BLaER1 treated with 17β-estradiol and CSF1 and Interleukin-3, amounts not matched to agents 10 nM and 100 nM (cell line): ENCODE data around the gene RTKN2.

Source experiments
- H3K27ac ChIP-seq, 11 experiments: shearing (Covaris generic); formaldehyde crosslinking; 2 replicates each; pipeline ENCODE4 v1.8.1; 2022
- H3K27me3 ChIP-seq, 11 experiments: shearing (Covaris generic); formaldehyde crosslinking; 2 replicates each; pipeline ENCODE4 v1.8.1; 2022
- H3K36me3 ChIP-seq, 11 experiments: shearing (Covaris generic); formaldehyde crosslinking; 2 replicates each; pipeline ENCODE4 v1.8.1; 2022
- H3K4me1 ChIP-seq, 10 experiments: shearing (Covaris generic); formaldehyde crosslinking; 2 replicates each; pipeline ENCODE4 v1.8.1; 2022
- H3K4me2 ChIP-seq, 11 experiments: shearing (Covaris generic); formaldehyde crosslinking; 2 replicates each; pipeline ENCODE4 v1.8.1; 2022
- H3K4me3 ChIP-seq, 10 experiments: shearing (Covaris generic); formaldehyde crosslinking; 2 replicates each; pipeline ENCODE4 v1.8.1; 2022
- H3K9ac ChIP-seq, 11 experiments: shearing (Covaris generic); formaldehyde crosslinking; 2 replicates each; pipeline ENCODE4 v1.8.1; 2022
- H3K9me3 ChIP-seq, 11 experiments: shearing (Covaris generic); formaldehyde crosslinking; replicated peaks in 1 of 11; 2 replicates each; pipeline ENCODE4 v1.8.1; 2022
- H4K20me1 ChIP-seq, 11 experiments: shearing (Covaris generic); formaldehyde crosslinking; 2 replicates each; pipeline ENCODE4 v1.8.1; 2022
- Cebpa-rat ChIP-seq, 11 experiments: shearing (Covaris generic); IDR thresholded peaks; 2 replicates each; pipeline ENCODE4 v1.8.1; 2022

Gene RTKN2

DNA sequence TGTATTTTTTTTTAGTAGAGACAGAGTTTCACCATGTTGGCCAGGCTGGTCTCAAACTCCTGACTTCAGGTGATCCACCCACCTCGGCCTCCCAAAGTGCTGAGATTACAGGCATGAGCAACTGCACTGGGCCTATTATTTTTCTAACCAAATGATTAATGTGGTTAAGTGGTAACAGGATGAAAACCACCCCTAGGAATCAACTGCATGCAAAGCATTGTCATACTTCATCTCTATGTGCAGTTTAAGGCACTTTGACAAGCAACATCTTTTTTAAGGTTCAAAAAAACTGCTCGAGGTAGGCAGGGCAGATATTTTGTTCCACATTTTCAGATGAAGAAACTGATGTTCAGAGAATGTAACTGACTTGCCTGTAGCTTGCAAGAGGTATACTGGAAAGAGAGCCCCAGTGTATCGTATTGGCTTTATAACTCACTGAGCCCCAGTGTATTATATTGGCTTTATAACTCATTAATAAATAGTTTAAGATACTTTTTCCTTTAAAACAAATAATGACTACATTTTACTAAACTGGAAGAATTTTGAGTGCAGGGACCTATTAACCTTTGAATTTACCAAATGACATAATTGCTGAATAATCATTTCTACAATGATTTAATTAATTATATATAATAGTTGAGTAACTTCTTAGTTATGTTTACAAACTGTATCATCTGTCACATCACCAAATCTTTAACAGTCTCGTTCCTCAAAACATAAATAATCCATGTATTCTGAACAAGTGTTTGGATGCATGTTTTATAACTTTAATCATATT is 38.1 kb downstream of the RTKN2 start:
- H3K9me3 ChIP-seq = no peaks in the 10 kb centered on the region
- no peak overlapping the region for H3K9ac ChIP-seq
- peaks cover 0 to 8% (median 0%) of the 10 kb centered on the region in 10 experiments; a peak in 2 of 20 replicates for H3K4me1 ChIP-seq
- no peak overlapping the region for H3K27ac ChIP-seq
- no peaks in the 10 kb centered on the region for H3K27me3 ChIP-seq
- H4K20me1 ChIP-seq = no peaks in the 10 kb centered on the region
- no peak overlapping the region for H3K4me3 ChIP-seq
- no peak overlapping the region for H3K4me2 ChIP-seq
- H3K36me3 ChIP-seq = peaks cover 0 to 35% (median 15%) of the 10 kb centered on the region in 11 experiments; a peak in 12 of 22 replicates
- TF ChIP-seq Cebpa-rat (IDR thresholded peaks at IDR 0.05) = no peak

DNA sequence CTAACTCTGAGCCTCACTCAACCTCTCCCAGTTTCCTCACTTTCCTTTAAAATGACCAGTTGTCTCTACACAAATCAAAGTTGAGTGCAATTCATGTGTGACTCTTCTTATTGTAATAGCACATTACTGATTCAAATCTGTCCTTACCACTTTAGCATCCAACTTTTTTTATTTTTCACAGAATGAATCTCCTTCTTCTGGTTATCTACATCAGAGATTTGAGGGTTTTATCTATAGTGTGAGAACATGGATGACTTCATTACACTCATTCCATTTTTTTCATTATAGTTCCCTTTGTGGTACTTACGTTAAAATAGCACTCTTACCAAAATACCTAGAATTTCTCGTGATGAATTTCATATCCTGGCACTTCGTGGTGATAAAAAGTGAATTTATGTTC is 43.3 kb downstream of the RTKN2 start:
- no peak for TF ChIP-seq Cebpa-rat (IDR thresholded peaks at IDR 0.05)

DNA sequence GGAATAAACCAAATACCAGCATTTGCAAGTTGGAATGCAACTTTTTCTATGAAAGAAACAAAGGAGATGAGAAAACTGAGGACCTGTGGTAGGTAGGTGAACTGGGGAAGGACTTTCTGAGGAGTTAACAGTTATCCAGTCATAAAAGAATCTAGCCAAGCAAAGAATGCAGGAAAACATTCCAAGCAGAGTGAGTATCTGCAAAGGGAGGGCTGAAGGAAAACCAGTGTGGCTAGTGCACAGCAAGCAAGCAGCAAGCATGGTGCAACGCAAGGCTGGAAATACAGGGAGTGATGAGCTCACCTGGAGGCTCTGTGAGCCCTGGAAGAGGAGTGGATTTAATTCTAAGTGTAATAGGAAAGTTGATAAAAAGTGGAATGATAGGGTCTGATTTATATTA is 44.0 kb downstream of the RTKN2 start:
- H3K36me3 ChIP-seq = peaks cover 0 to 33% (median 7%) of the 10 kb centered on the region in 11 experiments; a peak in 10 of 22 replicates
- no peaks in the 10 kb centered on the region for H4K20me1 ChIP-seq
- peaks cover 0 to 4% (median 0%) of the 10 kb centered on the region in 11 experiments; a peak in 1 of 22 replicates for H3K9me3 ChIP-seq
- H3K27me3 ChIP-seq = no peaks in the 10 kb centered on the region
- TF ChIP-seq Cebpa-rat (IDR thresholded peaks at IDR 0.05) = no peak
- no peak overlapping the region for H3K4me3 ChIP-seq
- H3K4me2 ChIP-seq = no peak overlapping the region
- no peaks in the 10 kb centered on the region for H3K4me1 ChIP-seq
- no peak overlapping the region for H3K27ac ChIP-seq
- no peak overlapping the region for H3K9ac ChIP-seq

More for the DNA sequence above, 43.3 kb downstream of the RTKN2 start:
- Histone ChIP-seq H3K9ac (no peak overlapping the region), H3K4me2 (no peak overlapping the region), H3K36me3 (peaks cover 0 to 33% (median 7%) of the 10 kb centered on the region in 11 experiments; a peak in 11 of 22 replicates), H3K4me3 (no peak overlapping the region), H4K20me1 (no peaks in the 10 kb centered on the region), H3K4me1 (no peaks in the 10 kb centered on the region), H3K27me3 (no peaks in the 10 kb centered on the region), H3K27ac (no peak overlapping the region), H3K9me3 (peaks cover 0 to 4% (median 0%) of the 10 kb centered on the region in 11 experiments; a peak in 1 of 22 replicates)

DNA sequence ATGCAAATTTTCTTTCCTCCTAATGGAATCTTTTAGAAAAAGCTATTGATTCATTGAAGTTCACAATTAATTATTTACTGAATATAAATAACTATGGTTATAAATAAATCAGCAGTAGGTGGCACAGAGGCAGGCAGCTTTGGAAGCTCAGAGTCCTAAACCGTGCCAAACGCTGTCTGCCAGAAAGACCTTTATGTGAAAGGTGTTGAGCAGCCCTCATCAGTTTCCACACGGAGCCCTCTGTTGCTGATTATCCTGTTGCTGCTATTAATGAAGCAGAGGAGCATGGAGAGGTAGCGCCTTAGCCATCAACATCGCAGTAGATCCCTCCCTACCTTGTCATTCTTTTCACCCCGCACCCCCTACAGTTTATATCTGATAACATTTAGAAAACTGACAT is 51.0 kb downstream of the RTKN2 start:
- no peak overlapping the region for H3K27ac ChIP-seq
- no peak overlapping the region for H3K9ac ChIP-seq
- H3K4me2 ChIP-seq = no peak overlapping the region
- no peak overlapping the region for H3K4me3 ChIP-seq
- no peak for TF ChIP-seq Cebpa-rat (IDR thresholded peaks at IDR 0.05)
- no peaks in the 10 kb centered on the region for H3K4me1 ChIP-seq
- H3K9me3 ChIP-seq = no peaks in the 10 kb centered on the region
- H4K20me1 ChIP-seq = no peaks in the 10 kb centered on the region
- H3K36me3 ChIP-seq = peaks cover 0 to 33% (median 6%) of the 10 kb centered on the region in 11 experiments; a peak in 11 of 22 replicates
- no peaks in the 10 kb centered on the region for H3K27me3 ChIP-seq

DNA sequence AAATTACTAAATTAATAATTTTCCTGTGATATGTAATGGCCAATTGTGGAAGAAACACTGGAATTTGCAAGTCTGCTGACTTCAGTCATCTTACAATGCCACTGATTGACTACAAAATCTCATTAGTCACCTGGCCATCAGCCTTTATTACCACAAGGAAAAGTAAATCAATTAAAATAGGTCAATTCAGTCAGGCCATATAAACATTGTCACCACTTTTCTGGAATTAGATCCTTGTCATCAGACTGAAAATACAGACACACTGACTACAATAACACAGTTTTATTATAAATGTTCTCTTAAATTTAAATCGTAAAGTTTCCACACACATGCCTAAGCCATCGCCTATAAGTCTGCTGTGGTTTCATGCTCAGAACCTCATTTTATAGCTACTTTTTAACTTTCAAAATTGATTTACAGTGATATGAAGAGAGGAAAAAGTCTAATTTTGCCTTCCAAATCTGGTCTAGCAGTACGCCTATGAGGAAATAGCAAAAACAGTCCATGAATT is 54.2 kb downstream of the RTKN2 start:
- no peaks in the 10 kb centered on the region for H4K20me1 ChIP-seq
- no peak overlapping the region for H3K4me2 ChIP-seq
- no peak overlapping the region for H3K27ac ChIP-seq
- no peaks in the 10 kb centered on the region for H3K9me3 ChIP-seq
- H3K4me3 ChIP-seq = no peak overlapping the region
- no peak overlapping the region for H3K9ac ChIP-seq
- H3K36me3 ChIP-seq = peaks cover 0 to 46% (median 17%) of the 10 kb centered on the region in 11 experiments; a peak in 14 of 22 replicates
- H3K4me1 ChIP-seq = no peaks in the 10 kb centered on the region
- no peaks in the 10 kb centered on the region for H3K27me3 ChIP-seq
- TF ChIP-seq Cebpa-rat (IDR thresholded peaks at IDR 0.05) = no peak

DNA sequence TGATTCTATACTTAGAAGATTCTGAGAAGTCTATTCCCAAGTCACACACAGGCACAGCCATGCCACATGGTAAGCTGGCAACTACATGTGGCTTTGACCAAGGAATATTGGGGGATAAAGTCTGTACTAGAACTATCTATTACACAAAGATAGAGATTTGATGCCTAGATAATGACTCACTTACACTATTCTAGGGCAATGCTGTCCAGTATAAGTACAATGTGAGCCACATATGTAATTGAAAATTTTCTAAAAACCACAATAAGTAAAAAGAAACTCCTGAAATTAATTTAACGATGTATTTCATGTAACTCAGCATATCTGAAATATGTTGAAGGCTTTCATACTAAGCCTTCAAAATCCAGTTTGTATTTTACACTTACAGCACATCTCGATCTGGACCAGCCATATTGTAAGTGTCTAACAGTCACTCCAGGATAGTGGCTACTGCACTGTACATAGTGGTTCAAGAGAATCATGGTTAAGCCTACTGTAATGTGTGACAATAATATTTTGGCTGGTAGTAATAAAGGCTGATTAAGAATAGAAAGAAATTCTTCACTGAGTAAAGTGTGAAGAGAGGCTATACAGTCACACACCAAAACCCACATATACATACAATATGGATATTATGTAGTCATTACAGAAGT is 62.8 kb downstream of the RTKN2 start:
- H3K4me2 ChIP-seq = no peak overlapping the region
- H3K27me3 ChIP-seq = no peaks in the 10 kb centered on the region
- H3K27ac ChIP-seq = no peak overlapping the region
- no peaks in the 10 kb centered on the region for H4K20me1 ChIP-seq
- H3K9me3 ChIP-seq = no peaks in the 10 kb centered on the region
- TF ChIP-seq Cebpa-rat (IDR thresholded peaks at IDR 0.05) = no peak
- no peaks in the 10 kb centered on the region for H3K4me1 ChIP-seq
- H3K36me3 ChIP-seq = peaks cover 0 to 46% (median 15%) of the 10 kb centered on the region in 11 experiments; a peak in 13 of 22 replicates
- H3K9ac ChIP-seq = no peak overlapping the region
- no peak overlapping the region for H3K4me3 ChIP-seq

DNA sequence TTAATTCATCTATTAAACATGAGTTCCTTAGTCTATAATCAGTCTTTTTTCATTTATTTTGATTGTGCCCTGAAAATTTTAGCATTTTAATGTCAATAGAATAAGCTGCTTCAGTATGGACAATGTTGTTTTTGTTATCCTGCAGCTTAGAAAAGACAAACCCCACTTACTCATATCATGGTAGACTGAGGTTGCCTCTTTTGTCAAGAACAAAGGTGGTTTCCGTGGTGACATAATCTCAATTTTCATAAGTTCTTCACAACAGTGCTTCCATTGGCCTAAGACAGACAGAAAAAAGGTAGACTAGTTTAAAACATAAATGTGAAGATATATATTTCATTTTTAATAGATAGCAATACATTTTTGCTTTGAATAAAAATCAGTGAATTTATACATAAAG is 69.1 kb downstream of the RTKN2 start:
- no peak overlapping the region for H3K9ac ChIP-seq
- no peak overlapping the region for H3K27ac ChIP-seq
- no peak overlapping the region for H3K4me2 ChIP-seq
- peaks cover 0 to 52% (median 27%) of the 10 kb centered on the region in 11 experiments; a peak in 14 of 22 replicates for H3K36me3 ChIP-seq
- peaks cover 6 to 18% (median 10%) of the 10 kb centered on the region in 10 experiments; a peak in 19 of 20 replicates for H3K4me1 ChIP-seq
- no peaks in the 10 kb centered on the region for H3K9me3 ChIP-seq
- TF ChIP-seq Cebpa-rat (IDR thresholded peaks at IDR 0.05) = no peak
- no peaks in the 10 kb centered on the region for H4K20me1 ChIP-seq
- H3K27me3 ChIP-seq = no peaks in the 10 kb centered on the region
- no peak overlapping the region for H3K4me3 ChIP-seq

DNA sequence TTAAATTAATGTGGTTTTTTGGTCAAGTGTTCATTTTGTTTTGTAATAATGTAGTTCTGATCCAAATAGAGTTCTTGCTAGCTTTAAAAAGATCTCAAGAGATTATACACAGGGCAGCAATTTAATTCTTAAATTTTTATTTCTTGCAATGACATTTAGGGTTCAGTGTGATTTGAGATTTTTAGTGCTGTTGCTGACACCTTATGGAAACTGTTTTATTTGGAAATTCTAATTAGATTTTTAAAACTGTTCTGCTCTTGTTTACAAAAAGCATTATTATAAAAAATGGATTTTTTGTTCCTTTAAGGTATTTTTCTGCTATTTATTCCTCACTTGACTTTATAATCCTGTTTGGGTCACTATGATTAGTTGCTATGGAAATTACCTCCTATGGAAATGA is 72.1 kb downstream of the RTKN2 start:
- H3K27ac ChIP-seq = no peak overlapping the region; a peak in 1 of 22 replicates
- no peak overlapping the region for H3K4me2 ChIP-seq

DNA sequence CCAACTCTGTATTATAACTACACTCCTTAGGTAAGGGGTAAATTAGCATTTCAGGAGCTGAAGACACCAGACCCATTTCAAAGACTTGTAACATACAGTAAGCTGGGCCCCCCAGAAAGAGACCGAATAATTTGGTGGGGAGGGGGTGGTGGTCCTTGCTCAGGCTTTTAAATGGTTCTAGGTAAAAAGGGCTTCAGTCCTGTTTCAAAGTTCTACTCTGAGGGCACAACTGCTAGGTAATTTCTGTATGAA is 73.0 kb downstream of the RTKN2 start:
- Histone ChIP-seq H3K27me3 (no peaks in the 10 kb centered on the region), H3K36me3 (peaks cover 0 to 59% (median 35%) of the 10 kb centered on the region in 11 experiments; a peak in 16 of 22 replicates), H4K20me1 (no peaks in the 10 kb centered on the region), H3K9me3 (no peaks in the 10 kb centered on the region), H3K27ac (peak overlapping the region in 1 of 11 experiments; percentile 22; a peak in 1 of 22 replicates), H3K9ac (no peak overlapping the region), H3K4me1 (peaks cover 6 to 18% (median 10%) of the 10 kb centered on the region in 10 experiments; a peak in 19 of 20 replicates), H3K4me3 (no peak overlapping the region), H3K4me2 (peak overlapping the region in 10 of 11 experiments; percentile 8 to 57 (median 40); a peak in 15 of 22 replicates)
- TF ChIP-seq Cebpa-rat (IDR thresholded peaks at IDR 0.05) = no peak

More for the DNA sequence above, 72.1 kb downstream of the RTKN2 start:
- Histone ChIP-seq H3K4me3 (no peak overlapping the region), H4K20me1 (no peaks in the 10 kb centered on the region), H3K27me3 (no peaks in the 10 kb centered on the region), H3K36me3 (peaks cover 0 to 50% (median 28%) of the 10 kb centered on the region in 11 experiments; a peak in 15 of 22 replicates), H3K9me3 (no peaks in the 10 kb centered on the region), H3K4me1 (peaks cover 6 to 18% (median 10%) of the 10 kb centered on the region in 10 experiments; a peak in 19 of 20 replicates), H3K9ac (no peak overlapping the region)
- TF ChIP-seq Cebpa-rat (IDR thresholded peaks at IDR 0.05) = no peak
